ENCODE data around the gene SH3RF2.

DNA sequence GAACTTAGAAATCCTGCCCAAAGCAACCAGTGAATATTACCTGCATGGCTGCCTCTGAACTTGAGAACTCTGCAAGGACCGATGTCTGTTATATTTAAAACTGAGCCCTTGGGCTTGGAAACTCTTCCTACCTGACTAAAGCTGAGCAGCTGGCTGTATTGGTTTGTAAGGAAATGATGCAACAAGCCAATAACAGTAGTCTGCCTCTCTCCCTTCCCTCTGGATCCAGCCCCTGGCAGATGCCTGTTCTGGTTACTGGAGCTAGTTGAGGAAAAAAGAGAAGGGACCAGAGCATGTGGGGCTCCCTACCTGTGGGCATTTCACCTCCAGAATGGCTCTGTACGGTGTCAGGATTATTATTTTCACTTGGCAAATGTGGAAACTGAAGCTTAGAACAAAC lies 34.7 kb downstream of the SH3RF2 start:
- TF ChIP-seq, protein P1, sequence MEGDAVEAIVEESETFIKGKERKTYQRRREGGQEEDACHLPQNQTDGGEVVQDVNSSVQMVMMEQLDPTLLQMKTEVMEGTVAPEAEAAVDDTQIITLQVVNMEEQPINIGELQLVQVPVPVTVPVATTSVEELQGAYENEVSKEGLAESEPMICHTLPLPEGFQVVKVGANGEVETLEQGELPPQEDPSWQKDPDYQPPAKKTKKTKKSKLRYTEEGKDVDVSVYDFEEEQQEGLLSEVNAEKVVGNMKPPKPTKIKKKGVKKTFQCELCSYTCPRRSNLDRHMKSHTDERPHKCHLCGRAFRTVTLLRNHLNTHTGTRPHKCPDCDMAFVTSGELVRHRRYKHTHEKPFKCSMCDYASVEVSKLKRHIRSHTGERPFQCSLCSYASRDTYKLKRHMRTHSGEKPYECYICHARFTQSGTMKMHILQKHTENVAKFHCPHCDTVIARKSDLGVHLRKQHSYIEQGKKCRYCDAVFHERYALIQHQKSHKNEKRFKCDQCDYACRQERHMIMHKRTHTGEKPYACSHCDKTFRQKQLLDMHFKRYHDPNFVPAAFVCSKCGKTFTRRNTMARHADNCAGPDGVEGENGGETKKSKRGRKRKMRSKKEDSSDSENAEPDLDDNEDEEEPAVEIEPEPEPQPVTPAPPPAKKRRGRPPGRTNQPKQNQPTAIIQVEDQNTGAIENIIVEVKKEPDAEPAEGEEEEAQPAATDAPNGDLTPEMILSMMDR (IDR thresholded peaks at IDR 0.05), result no peak
- TF ChIP-seq POLR2A (IDR thresholded peaks at IDR 0.05), result no peak
